Measurements from ENCODE around the gene DNPEP.

DNA sequence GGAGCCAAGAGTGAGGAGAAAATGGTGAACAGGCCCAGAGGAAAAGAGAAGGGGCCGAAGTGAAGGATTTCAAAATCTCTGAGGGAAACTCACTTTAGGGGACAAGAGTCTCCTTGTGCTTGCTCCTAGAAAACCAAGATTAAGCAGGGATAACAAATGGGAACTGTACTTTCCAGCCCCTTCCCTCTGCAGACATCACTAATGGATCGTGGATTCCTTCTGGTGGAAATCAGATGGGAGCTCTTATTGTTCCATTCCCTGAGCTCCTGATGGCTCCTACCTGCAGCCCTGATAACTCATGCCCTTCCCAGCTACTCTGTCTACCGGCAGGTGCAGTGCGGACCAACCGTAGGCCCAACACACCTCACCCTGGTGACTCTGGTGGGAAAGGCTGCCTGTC is 34.6 kb downstream of the DNPEP start:
- TF ChIP-seq, protein P1, sequence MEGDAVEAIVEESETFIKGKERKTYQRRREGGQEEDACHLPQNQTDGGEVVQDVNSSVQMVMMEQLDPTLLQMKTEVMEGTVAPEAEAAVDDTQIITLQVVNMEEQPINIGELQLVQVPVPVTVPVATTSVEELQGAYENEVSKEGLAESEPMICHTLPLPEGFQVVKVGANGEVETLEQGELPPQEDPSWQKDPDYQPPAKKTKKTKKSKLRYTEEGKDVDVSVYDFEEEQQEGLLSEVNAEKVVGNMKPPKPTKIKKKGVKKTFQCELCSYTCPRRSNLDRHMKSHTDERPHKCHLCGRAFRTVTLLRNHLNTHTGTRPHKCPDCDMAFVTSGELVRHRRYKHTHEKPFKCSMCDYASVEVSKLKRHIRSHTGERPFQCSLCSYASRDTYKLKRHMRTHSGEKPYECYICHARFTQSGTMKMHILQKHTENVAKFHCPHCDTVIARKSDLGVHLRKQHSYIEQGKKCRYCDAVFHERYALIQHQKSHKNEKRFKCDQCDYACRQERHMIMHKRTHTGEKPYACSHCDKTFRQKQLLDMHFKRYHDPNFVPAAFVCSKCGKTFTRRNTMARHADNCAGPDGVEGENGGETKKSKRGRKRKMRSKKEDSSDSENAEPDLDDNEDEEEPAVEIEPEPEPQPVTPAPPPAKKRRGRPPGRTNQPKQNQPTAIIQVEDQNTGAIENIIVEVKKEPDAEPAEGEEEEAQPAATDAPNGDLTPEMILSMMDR (tag by site-specific recombination; IDR thresholded peaks at IDR 0.05), result no peak
- TF ChIP-seq, protein P2, sequence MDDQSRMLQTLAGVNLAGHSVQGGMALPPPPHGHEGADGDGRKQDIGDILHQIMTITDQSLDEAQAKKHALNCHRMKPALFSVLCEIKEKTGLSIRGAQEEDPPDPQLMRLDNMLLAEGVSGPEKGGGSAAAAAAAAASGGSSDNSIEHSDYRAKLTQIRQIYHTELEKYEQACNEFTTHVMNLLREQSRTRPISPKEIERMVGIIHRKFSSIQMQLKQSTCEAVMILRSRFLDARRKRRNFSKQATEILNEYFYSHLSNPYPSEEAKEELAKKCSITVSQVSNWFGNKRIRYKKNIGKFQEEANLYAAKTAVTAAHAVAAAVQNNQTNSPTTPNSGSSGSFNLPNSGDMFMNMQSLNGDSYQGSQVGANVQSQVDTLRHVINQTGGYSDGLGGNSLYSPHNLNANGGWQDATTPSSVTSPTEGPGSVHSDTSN (CRISPR knock-in tag; IDR thresholded peaks at IDR 0.05), result no peak
- TF ChIP-seq TSHZ1 (tag by site-specific recombination; IDR thresholded peaks at IDR 0.05; ENCODE audit: borderline replicate concordance), result no peak
